ENCODE measurements around the gene BRI3.
"Not testable (repeated sequence)": the region's sequence is repeated elsewhere in the genome, so short reads cannot be mapped to it uniquely, and the experiment has no call there.

Gene BRI3

DNA sequence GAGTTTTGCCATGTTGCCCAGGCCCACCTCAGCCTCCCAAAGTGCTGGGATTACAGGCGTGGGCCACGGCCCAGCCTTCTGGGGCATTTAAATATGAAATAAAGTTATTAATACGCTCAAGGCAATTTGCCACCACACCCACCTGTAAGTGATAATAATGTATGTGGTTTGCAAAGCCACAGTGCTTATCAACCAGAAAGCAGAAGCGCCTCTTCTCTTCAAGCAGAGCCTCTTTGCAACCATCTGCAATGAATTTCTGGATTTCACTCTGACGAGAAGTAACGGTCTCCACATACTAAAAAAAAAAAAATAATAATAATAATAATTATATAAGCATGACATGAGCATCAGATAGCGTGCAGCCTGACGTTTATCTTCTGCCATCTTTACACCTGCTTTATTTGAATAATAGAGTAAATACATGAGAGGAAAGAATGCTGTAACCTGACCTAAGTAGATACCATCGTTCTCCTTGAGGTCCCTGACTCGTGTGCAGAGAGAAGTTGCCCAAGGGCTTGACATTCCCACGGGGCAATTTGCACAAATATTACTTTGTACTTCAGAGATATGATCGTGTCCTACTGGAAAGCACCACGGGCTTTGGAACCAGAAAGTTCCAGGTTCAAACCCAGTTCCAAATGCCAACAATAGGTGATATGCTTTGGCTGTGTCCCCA, 34.0 kb downstream of the BRI3 start:
- H2BK15ac ChIP-seq (ENCODE audit: low read depth, poor library complexity, severe bottlenecking): no peak overlapping the region
- no peak overlapping the region for H3K23ac ChIP-seq (ENCODE audit: low read length in 2 of 2)
- H3K9ac ChIP-seq (ENCODE audit: low read length): no peak overlapping the region
- WGBS: 93% methylated on average over 4 of the region's 13 CpGs
- H3K4me2 ChIP-seq (ENCODE audit: low read length, poor library complexity, severe bottlenecking): no peak overlapping the region
- H3K4me1 ChIP-seq (ENCODE audit: control insufficient read depth, insufficient read depth, low read depth, low read length): peaks cover 19% of the 10 kb centered on the region
- H3K4me3 ChIP-seq (ENCODE audit: insufficient read depth in 1 of 2, low read depth in 1 of 2, low read length in 2 of 2): no peak overlapping the region
- H4K91ac ChIP-seq (ENCODE audit: low read length): no peak overlapping the region
- H2AFZ ChIP-seq (ENCODE audit: low read depth, low read length): no peak overlapping the region
- peaks cover 19% of the 10 kb centered on the region for H3K79me1 ChIP-seq (replicated peaks; ENCODE audit: low read length, poor library complexity, severe bottlenecking)
- no peak overlapping the region for H4K8ac ChIP-seq (ENCODE audit: low read length)
- H2BK12ac ChIP-seq (ENCODE audit: low read length in 2 of 2): no peak overlapping the region
- no peak for DNase-seq
- H3K27ac ChIP-seq (ENCODE audit: low read length, poor library complexity, severe bottlenecking): no peak overlapping the region
- no peak overlapping the region for H2BK5ac ChIP-seq (ENCODE audit: low read depth, low read length, poor library complexity, severe bottlenecking)
- H3K36me3 ChIP-seq (ENCODE audit: control insufficient read depth in 1 of 2, insufficient read depth in 2 of 2, low read depth in 1 of 2, low read length in 2 of 2): peaks cover 3 to 43% of the 10 kb centered on the region in 2 experiments
- no peak overlapping the region for H2BK120ac ChIP-seq (ENCODE audit: low read depth, low read length)
- H3K4ac ChIP-seq (ENCODE audit: low read depth in 1 of 2, low read length in 2 of 2): no peak overlapping the region
- H3K27me3 ChIP-seq (ENCODE audit: control insufficient read depth in 1 of 2, insufficient read depth in 1 of 2, low read length in 2 of 2): no peaks in the 10 kb centered on the region
- H3K18ac ChIP-seq (ENCODE audit: low read depth in 1 of 2, low read length in 2 of 2): no peak overlapping the region
- no peaks in the 10 kb centered on the region for H3K9me3 ChIP-seq (ENCODE audit: control insufficient read depth, low read length)
- H2AK5ac ChIP-seq (ENCODE audit: low read length, severe bottlenecking): no peak overlapping the region
- no peak overlapping the region for H3K14ac ChIP-seq (ENCODE audit: low read length in 2 of 2)

DNA sequence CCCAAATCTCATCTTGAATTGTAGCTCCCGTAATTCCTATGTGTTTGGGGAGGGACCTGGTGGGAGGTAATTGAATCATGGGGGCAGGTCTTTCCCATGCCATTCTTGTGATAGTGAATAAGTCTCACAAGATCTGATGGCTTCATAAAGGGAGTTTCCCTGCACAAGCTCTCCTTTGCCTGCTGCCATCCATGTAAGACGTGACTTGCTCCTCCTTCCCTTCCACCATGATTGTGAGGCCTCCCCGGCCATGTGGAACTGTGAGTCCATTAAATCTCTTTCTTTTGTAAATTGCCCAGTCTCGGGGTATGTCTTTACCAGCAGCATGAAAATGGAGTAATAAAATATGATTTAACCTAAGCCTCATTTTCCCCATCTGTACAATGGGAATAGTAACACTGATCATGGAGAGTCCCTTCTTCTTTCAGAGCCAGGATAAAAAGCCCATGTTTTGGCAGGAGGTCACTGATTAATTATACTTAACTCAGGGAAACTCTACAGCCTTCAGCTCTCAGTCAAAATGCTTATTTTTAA, 34.6 kb downstream of the BRI3 start:
- not testable (repeated sequence) for H3K9me3 ChIP-seq (ENCODE audit: control insufficient read depth, low read length); H2AFZ ChIP-seq (ENCODE audit: low read depth, low read length); H3K27me3 ChIP-seq (ENCODE audit: control insufficient read depth in 1 of 2, insufficient read depth in 1 of 2, low read length in 2 of 2); H4K91ac ChIP-seq (ENCODE audit: low read length); DNase-seq; H2BK15ac ChIP-seq (ENCODE audit: low read depth, poor library complexity, severe bottlenecking); H3K4ac ChIP-seq (ENCODE audit: low read depth in 1 of 2, low read length in 2 of 2); H3K27ac ChIP-seq (ENCODE audit: low read length, poor library complexity, severe bottlenecking); H3K9ac ChIP-seq (ENCODE audit: low read length); H2BK12ac ChIP-seq (ENCODE audit: low read length in 2 of 2); H3K14ac ChIP-seq (ENCODE audit: low read length in 2 of 2); H4K8ac ChIP-seq (ENCODE audit: low read length); H3K23ac ChIP-seq (ENCODE audit: low read length in 2 of 2); H2BK5ac ChIP-seq (ENCODE audit: low read depth, low read length, poor library complexity, severe bottlenecking); H2BK120ac ChIP-seq (ENCODE audit: low read depth, low read length); H3K4me3 ChIP-seq (ENCODE audit: insufficient read depth in 1 of 2, low read depth in 1 of 2, low read length in 2 of 2); H3K4me2 ChIP-seq (ENCODE audit: low read length, poor library complexity, severe bottlenecking); H2AK5ac ChIP-seq (ENCODE audit: low read length, severe bottlenecking); H3K18ac ChIP-seq (ENCODE audit: low read depth in 1 of 2, low read length in 2 of 2)
- WGBS: 93% methylated on average over 2 of the region's 4 CpGs
- peaks cover 3 to 43% of the 10 kb centered on the region in 2 experiments for H3K36me3 ChIP-seq (ENCODE audit: control insufficient read depth in 1 of 2, insufficient read depth in 2 of 2, low read depth in 1 of 2, low read length in 2 of 2)
- peaks cover 19% of the 10 kb centered on the region for H3K4me1 ChIP-seq (ENCODE audit: control insufficient read depth, insufficient read depth, low read depth, low read length)
- peaks cover 19% of the 10 kb centered on the region for H3K79me1 ChIP-seq (replicated peaks; ENCODE audit: low read length, poor library complexity, severe bottlenecking)

DNA sequence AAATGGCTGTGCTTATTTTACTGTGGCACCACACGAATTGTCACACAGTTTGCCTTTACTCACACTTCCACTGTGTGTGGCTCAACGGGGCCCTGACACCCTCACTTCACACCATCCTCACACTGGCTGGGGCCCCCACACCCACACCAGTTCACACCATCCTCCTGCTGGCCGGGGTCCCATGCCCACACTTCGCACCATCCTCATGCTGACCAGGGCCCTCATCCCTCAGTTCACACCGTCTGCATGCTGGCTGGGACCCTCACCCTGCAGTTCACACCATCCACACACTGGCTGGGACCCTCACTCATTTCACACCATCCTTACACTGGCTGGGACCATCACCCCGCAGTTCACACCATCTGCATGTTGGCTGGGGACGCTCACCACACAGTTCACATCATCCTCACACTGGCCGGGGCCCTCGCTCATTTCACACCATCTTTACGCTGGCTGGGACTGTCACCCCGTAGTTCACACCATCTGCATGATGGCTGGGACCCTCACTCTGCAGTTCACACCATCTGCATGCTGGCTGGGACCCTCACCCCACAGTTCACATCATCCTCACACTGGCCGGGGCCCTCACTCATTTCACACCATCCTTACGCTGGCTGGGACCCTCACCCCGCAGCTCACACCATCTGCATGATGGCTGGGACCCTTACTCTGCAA, 36.0 kb downstream of the BRI3 start:
- H3K36me3 ChIP-seq (ENCODE audit: control insufficient read depth in 1 of 2, insufficient read depth in 2 of 2, low read depth in 1 of 2, low read length in 2 of 2): peaks cover 0 to 35% of the 10 kb centered on the region in 2 experiments

DNA sequence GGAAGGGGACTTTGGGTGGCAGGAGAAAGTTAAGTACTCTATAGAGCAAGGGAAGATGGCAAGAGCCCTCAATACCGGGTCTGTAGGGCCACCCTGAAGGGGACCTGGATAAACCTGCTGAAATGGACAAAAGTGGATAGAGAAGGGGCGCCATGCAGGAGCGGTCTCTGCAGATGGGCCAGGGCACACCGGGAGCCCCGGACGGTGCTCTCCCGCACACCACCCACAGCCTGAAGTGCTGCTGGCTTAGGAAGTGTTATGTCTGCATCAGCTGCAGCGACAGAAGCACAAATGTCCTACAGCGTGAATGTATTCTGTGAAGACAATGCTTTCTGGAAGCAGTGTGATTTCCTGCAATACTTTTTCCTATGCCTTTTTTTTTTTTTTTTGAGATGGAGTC, 37.7 kb downstream of the BRI3 start:
- H2AFZ ChIP-seq (ENCODE audit: low read depth, low read length): no peak overlapping the region
- H3K4ac ChIP-seq (ENCODE audit: low read depth in 1 of 2, low read length in 2 of 2): no peak overlapping the region
- peaks cover 15% of the 10 kb centered on the region for H3K4me1 ChIP-seq (ENCODE audit: control insufficient read depth, insufficient read depth, low read depth, low read length)
- peaks cover 0 to 4% of the 10 kb centered on the region in 2 experiments for H3K27me3 ChIP-seq (ENCODE audit: control insufficient read depth in 1 of 2, insufficient read depth in 1 of 2, low read length in 2 of 2)
- no peak overlapping the region for H3K4me3 ChIP-seq (ENCODE audit: insufficient read depth in 1 of 2, low read depth in 1 of 2, low read length in 2 of 2)
- no peaks in the 10 kb centered on the region for H3K9me3 ChIP-seq (ENCODE audit: control insufficient read depth, low read length)
- H3K4me2 ChIP-seq (ENCODE audit: low read length, poor library complexity, severe bottlenecking): no peak overlapping the region
- H3K27ac ChIP-seq (ENCODE audit: low read length, poor library complexity, severe bottlenecking): no peak overlapping the region
- no peak overlapping the region for H3K18ac ChIP-seq (ENCODE audit: low read depth in 1 of 2, low read length in 2 of 2)
- DNase-seq: no peak
- H3K79me1 ChIP-seq (replicated peaks; ENCODE audit: low read length, poor library complexity, severe bottlenecking): peaks cover 21% of the 10 kb centered on the region
- H2AK5ac ChIP-seq (ENCODE audit: low read length, severe bottlenecking): no peak overlapping the region
- peaks cover 0 to 32% of the 10 kb centered on the region in 2 experiments for H3K36me3 ChIP-seq (ENCODE audit: control insufficient read depth in 1 of 2, insufficient read depth in 2 of 2, low read depth in 1 of 2, low read length in 2 of 2)
- H4K91ac ChIP-seq (ENCODE audit: low read length): peak overlapping the region; percentile 22
- peak overlapping the region; percentile 88 for H2BK15ac ChIP-seq (ENCODE audit: low read depth, poor library complexity, severe bottlenecking)
- H2BK120ac ChIP-seq (ENCODE audit: low read depth, low read length): no peak overlapping the region
- peak overlapping the region in 1 of 2 experiments; percentile 4 for H2BK12ac ChIP-seq (ENCODE audit: low read length in 2 of 2)
- H2BK5ac ChIP-seq (ENCODE audit: low read depth, low read length, poor library complexity, severe bottlenecking): no peak overlapping the region
- no peak overlapping the region for H3K23ac ChIP-seq (ENCODE audit: low read length in 2 of 2)
- H3K9ac ChIP-seq (ENCODE audit: low read length): no peak overlapping the region
- H4K8ac ChIP-seq (ENCODE audit: low read length): peak overlapping the region; percentile 27
- WGBS: 96% methylated on average over 9 of the region's 9 CpGs
- no peak overlapping the region for H3K14ac ChIP-seq (ENCODE audit: low read length in 2 of 2)

More for the DNA sequence above, 36.0 kb downstream of the BRI3 start:
- H2AK5ac ChIP-seq (ENCODE audit: low read length, severe bottlenecking): no peak overlapping the region
- H3K27ac ChIP-seq (ENCODE audit: low read length, poor library complexity, severe bottlenecking): no peak overlapping the region
- no peak overlapping the region for H2AFZ ChIP-seq (ENCODE audit: low read depth, low read length)
- peak overlapping the region in 1 of 2 experiments; percentile 82 for H3K14ac ChIP-seq (ENCODE audit: low read length in 2 of 2)
- peak overlapping the region in 1 of 2 experiments; percentile 57 for H2BK12ac ChIP-seq (ENCODE audit: low read length in 2 of 2)
- peak overlapping the region in 1 of 2 experiments; percentile 9 for H3K23ac ChIP-seq (ENCODE audit: low read length in 2 of 2)
- H3K4me2 ChIP-seq (ENCODE audit: low read length, poor library complexity, severe bottlenecking): no peak overlapping the region
- H4K8ac ChIP-seq (ENCODE audit: low read length): peak overlapping the region; percentile 9
- no peak overlapping the region for H2BK15ac ChIP-seq (ENCODE audit: low read depth, poor library complexity, severe bottlenecking)
- H4K91ac ChIP-seq (ENCODE audit: low read length): peak overlapping the region; percentile 71
- H3K9me3 ChIP-seq (ENCODE audit: control insufficient read depth, low read length): no peaks in the 10 kb centered on the region
- H3K18ac ChIP-seq (ENCODE audit: low read depth in 1 of 2, low read length in 2 of 2): no peak overlapping the region
- no peak overlapping the region for H3K4ac ChIP-seq (ENCODE audit: low read depth in 1 of 2, low read length in 2 of 2)
- peak overlapping the region; percentile 13 for H2BK120ac ChIP-seq (ENCODE audit: low read depth, low read length)
- H3K27me3 ChIP-seq (ENCODE audit: control insufficient read depth in 1 of 2, insufficient read depth in 1 of 2, low read length in 2 of 2): peaks cover 0 to 4% of the 10 kb centered on the region in 2 experiments
- no peak overlapping the region for H2BK5ac ChIP-seq (ENCODE audit: low read depth, low read length, poor library complexity, severe bottlenecking)
- 95% methylated on average over 14 of the region's 14 CpGs for WGBS
- H3K79me1 ChIP-seq (replicated peaks; ENCODE audit: low read length, poor library complexity, severe bottlenecking): peaks cover 18% of the 10 kb centered on the region
- H3K9ac ChIP-seq (ENCODE audit: low read length): no peak overlapping the region
- H3K4me3 ChIP-seq (ENCODE audit: insufficient read depth in 1 of 2, low read depth in 1 of 2, low read length in 2 of 2): no peak overlapping the region
- peaks cover 20% of the 10 kb centered on the region for H3K4me1 ChIP-seq (ENCODE audit: control insufficient read depth, insufficient read depth, low read depth, low read length)
- no peak for DNase-seq
